Karpas-422 (cell line): ENCODE results near the gene GATA2. TPM values are rescaled to one million over a fixed set of nuclear protein-coding genes. Genes with fewer than 3 reads are reported as not detected.

Source experiments
- DNase-seq: peaks from one replicate; pipeline ENCODE4 v3.0.0-alpha.2; 2015
- H2AFZ ChIP-seq: fragments of 200-600 bp; sonication (generic); 2 replicates; pipeline ENCODE4 v1.6.1; 2014; ENCODE audit warnings: antibody characterized with exemption, low read length, mixed read lengths
- H3K27ac ChIP-seq: fragments of 200-600 bp; sonication (generic); 2 replicates; pipeline ENCODE4 v1.5.1; 2014; ENCODE audit warnings: mild to moderate bottlenecking, low read length, moderate library complexity
- H3K27me3 ChIP-seq: fragments of 200-600 bp; sonication (generic); 2 replicates; pipeline ENCODE4 v1.6.1; 2014; ENCODE audit warnings: low read length, mixed read lengths
- H3K36me3 ChIP-seq: fragments of 200-600 bp; sonication (generic); 2 replicates; pipeline ENCODE4 v1.6.1; 2014; ENCODE audit warnings: low read length, mixed read lengths; ENCODE audit not compliant: insufficient read depth
- H3K4me1 ChIP-seq: fragments of 200-600 bp; sonication (generic); 2 replicates; pipeline ENCODE4 v1.6.1; 2014; ENCODE audit warnings: mild to moderate bottlenecking, low read length, mixed read lengths
- H3K4me2 ChIP-seq: fragments of 200-600 bp; sonication (generic); 2 replicates; pipeline ENCODE4 v1.6.1; 2014; ENCODE audit warnings: low read length, low read depth, mild to moderate bottlenecking; ENCODE audit not compliant: poor library complexity, severe bottlenecking
- H3K4me3 ChIP-seq: fragments of 200-600 bp; sonication (generic); 2 replicates; pipeline ENCODE4 v1.5.1; 2014; ENCODE audit warnings: mild to moderate bottlenecking, antibody characterized with exemption, low read length, mixed read lengths
- H3K79me2 ChIP-seq: fragments of 200-600 bp; sonication (generic); 2 replicates; pipeline ENCODE4 v1.6.1; 2014; ENCODE audit warnings: mild to moderate bottlenecking, low read length, mixed read lengths
- H3K9ac ChIP-seq: fragments of 200-600 bp; sonication (generic); 2 replicates; pipeline ENCODE4 v1.6.0; 2014; ENCODE audit warnings: low read length
- H3K9me2 ChIP-seq: fragments of 200-600 bp; sonication (generic), shearing (Covaris generic); replicated peaks from 2 replicates; pipeline ENCODE4 v1.6.0; 2014; ENCODE audit warnings: mild to moderate bottlenecking, low read length, moderate library complexity; ENCODE audit not compliant: insufficient read depth
- H3K9me3 ChIP-seq: fragments of 300-700, 200-600 bp; sonication (generic); 2 replicates; pipeline ENCODE4 v1.6.1; 2014; ENCODE audit warnings: low read length, mixed read lengths
- H4K20me1 ChIP-seq: fragments of 200-600 bp; sonication (generic); 2 replicates; pipeline ENCODE4 v1.6.1; 2014; ENCODE audit warnings: mild to moderate bottlenecking, antibody characterized with exemption, low read length, low read depth; ENCODE audit not compliant: insufficient read depth
- total RNA-seq: library from RNA; depleted of rRNA; stranded (reverse); fragments of >200 nt; shearing (Covaris generic); gene quantifications from 2 replicates; pipeline ENCODE4 v1.2.3, GENCODE V29; 2014; ENCODE audit warnings: low replicate concordance

The GATA2 gene
- total RNA-seq, 1 experiment from 2014 or later, result not detected

DNA sequence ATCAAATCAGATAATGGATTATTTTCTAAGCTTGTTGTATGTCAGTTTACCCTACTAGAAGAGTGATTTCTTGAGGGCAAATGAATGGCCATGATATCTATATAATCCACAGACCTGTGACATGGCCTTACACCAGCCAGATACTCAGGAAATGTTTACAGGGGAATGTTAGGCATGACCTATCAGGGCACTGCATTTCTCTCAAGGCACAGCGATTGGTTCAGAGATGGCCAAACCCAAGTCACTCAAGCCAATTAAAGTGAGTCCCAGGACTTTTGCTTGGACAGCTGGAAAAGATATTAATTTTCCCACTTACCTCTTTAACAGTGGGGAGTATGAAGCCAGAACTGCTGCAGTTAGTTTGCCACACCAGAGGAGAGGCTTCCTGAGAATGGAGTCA is 28.7 kb upstream of the GATA2 start:
- H3K9me3 ChIP-seq, result no peaks in the 10 kb centered on the region
- H3K4me2 ChIP-seq, result no peak overlapping the region
- DNase-seq, result no peak
- H3K79me2 ChIP-seq, result no peaks in the 10 kb centered on the region
- no peaks in the 10 kb centered on the region for H3K4me1 ChIP-seq
- H3K36me3 ChIP-seq, result no peaks in the 10 kb centered on the region
- no peak overlapping the region for H3K9ac ChIP-seq
- H2AFZ ChIP-seq, result no peak overlapping the region
- no peaks in the 10 kb centered on the region for H4K20me1 ChIP-seq
- H3K9me2 ChIP-seq, result no peaks in the 10 kb centered on the region
- H3K27ac ChIP-seq, result no peak overlapping the region
- H3K27me3 ChIP-seq, result no peaks in the 10 kb centered on the region
- no peak overlapping the region for H3K4me3 ChIP-seq

DNA sequence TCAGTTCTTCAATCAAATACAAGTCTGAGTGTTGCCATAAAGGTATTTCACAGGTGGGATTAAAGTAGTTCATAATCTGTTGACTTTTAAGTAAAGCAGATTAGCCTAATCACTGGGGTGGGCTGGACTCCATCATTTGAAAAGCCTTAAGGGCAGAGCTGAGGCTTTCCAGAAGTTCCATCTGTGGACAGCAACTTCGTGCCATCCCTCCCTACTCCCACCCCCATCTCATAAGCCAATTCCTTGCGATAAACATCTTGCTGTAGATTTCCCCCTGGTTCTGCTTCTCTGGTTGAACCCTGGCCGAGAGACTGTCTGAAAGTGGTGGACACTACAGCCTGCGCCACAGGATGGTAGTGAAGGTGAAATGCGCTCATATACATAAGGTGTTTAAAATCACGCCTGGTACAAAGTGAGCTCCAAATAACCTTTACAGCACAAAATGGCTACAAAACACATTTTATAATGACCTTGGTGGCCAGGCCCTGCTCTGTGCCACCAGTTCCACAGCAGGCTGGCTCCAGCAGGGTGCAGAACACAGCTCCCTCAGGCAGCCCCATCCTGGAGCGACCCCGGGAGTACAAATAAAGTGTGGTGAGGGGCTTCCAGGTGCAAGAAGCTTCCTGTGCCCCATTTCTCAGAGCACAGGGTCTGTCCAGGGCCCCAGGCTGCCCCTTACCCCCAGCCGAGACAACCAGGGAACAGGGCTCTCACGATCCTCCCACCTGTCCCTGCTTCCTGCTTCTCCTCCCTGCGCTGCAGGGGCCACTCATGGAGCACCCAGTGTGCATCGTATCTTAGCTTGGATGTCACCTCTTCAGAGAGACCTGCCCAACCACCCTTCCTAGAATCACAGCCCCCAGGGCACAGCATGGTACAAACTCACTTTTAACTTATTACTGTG is 25.8 kb upstream of the GATA2 start:
- no peaks in the 10 kb centered on the region for H3K4me1 ChIP-seq
- H3K27me3 ChIP-seq, result no peaks in the 10 kb centered on the region
- DNase-seq, result no peak
- H3K36me3 ChIP-seq, result no peaks in the 10 kb centered on the region
- H3K9me3 ChIP-seq, result no peaks in the 10 kb centered on the region
- no peaks in the 10 kb centered on the region for H3K79me2 ChIP-seq
- H4K20me1 ChIP-seq, result no peaks in the 10 kb centered on the region
- no peak overlapping the region for H2AFZ ChIP-seq
- no peak overlapping the region for H3K27ac ChIP-seq
- H3K4me3 ChIP-seq, result no peak overlapping the region
- no peak overlapping the region for H3K9ac ChIP-seq
- H3K9me2 ChIP-seq, result no peaks in the 10 kb centered on the region
- H3K4me2 ChIP-seq, result no peak overlapping the region

GRCh38 chr3:128517648-128518047 is 24.6 kb upstream of the GATA2 start:
- Histone ChIP-seq H4K20me1 (no peaks in the 10 kb centered on the region), H3K27me3 (no peaks in the 10 kb centered on the region), H3K9me3 (no peaks in the 10 kb centered on the region), H3K4me1 (no peaks in the 10 kb centered on the region), H3K79me2 (no peaks in the 10 kb centered on the region), H2AFZ (no peak overlapping the region), H3K9me2 (no peaks in the 10 kb centered on the region), H3K4me3 (no peak overlapping the region), H3K4me2 (no peak overlapping the region), H3K9ac (no peak overlapping the region), H3K27ac (no peak overlapping the region), H3K36me3 (no peaks in the 10 kb centered on the region)
- DNase-seq, result no peak

DNA sequence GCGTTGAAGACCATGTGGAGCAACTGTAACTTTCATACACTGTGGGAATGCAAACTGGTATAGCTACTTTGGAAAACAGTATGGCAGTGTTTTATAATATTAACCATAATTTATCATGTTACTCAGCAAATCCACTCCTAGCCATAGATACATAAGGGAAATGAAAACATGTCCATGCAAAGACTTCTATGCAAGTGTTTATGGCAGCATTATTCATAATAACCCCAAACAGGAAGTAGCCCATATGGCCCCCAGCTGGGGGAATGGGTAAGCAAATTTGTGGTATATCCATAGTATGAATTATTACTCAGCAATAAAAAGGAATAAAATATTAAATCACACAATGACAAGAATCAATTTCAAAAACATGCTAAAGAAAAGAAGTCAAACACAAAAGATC is 23.0 kb upstream of the GATA2 start:
- H3K79me2 ChIP-seq, result no peaks in the 10 kb centered on the region
- no peaks in the 10 kb centered on the region for H3K36me3 ChIP-seq
- H3K4me2 ChIP-seq, result no peak overlapping the region
- H3K9ac ChIP-seq, result no peak overlapping the region
- no peak overlapping the region for H2AFZ ChIP-seq
- no peaks in the 10 kb centered on the region for H3K9me3 ChIP-seq
- no peak overlapping the region for H3K27ac ChIP-seq
- H3K4me1 ChIP-seq, result no peaks in the 10 kb centered on the region
- H4K20me1 ChIP-seq, result no peaks in the 10 kb centered on the region
- no peak overlapping the region for H3K4me3 ChIP-seq
- H3K27me3 ChIP-seq, result no peaks in the 10 kb centered on the region
- H3K9me2 ChIP-seq, result no peaks in the 10 kb centered on the region
- DNase-seq, result no peak

GRCh38 chr3:128508852-128509251 is 15.9 kb upstream of the GATA2 start:
- H3K4me1 ChIP-seq, result no peaks in the 10 kb centered on the region

DNA sequence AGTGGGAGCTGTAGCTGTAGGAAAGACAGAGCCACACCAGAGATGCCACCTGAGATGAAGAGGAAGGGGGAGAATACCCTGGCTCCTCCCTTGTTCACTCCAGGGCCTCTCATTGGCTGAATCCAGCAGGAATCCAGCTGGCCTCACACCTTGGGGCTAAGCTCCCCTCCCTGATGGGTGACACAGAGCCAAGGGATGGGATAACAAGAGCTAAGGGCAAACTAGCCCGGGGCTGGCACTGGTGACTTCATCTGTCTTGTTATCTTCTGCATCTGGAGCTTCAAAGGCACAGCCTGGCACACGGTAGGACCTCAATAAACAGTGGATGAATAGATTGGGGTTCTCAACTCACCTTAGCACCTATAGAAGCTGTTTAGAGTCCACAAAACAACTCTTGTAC is 13.8 kb upstream of the GATA2 start:
- H3K4me3 ChIP-seq, result no peak overlapping the region
- no peak overlapping the region for H3K27ac ChIP-seq
- H3K79me2 ChIP-seq, result no peaks in the 10 kb centered on the region
- no peak for DNase-seq
- H3K9ac ChIP-seq, result no peak overlapping the region
- no peaks in the 10 kb centered on the region for H3K9me3 ChIP-seq
- H3K4me2 ChIP-seq, result no peak overlapping the region
- H3K36me3 ChIP-seq, result no peaks in the 10 kb centered on the region
- H4K20me1 ChIP-seq, result no peaks in the 10 kb centered on the region
- no peak overlapping the region for H2AFZ ChIP-seq
- no peaks in the 10 kb centered on the region for H3K9me2 ChIP-seq
- no peaks in the 10 kb centered on the region for H3K27me3 ChIP-seq
- no peaks in the 10 kb centered on the region for H3K4me1 ChIP-seq

More at GRCh38 chr3:128508852-128509251, 15.9 kb upstream of the GATA2 start:
- no peak overlapping the region for H3K4me2 ChIP-seq
- no peaks in the 10 kb centered on the region for H3K79me2 ChIP-seq
- H3K27ac ChIP-seq, result no peak overlapping the region
- no peak overlapping the region for H2AFZ ChIP-seq
- no peaks in the 10 kb centered on the region for H3K36me3 ChIP-seq
- no peaks in the 10 kb centered on the region for H3K9me2 ChIP-seq
- no peaks in the 10 kb centered on the region for H4K20me1 ChIP-seq
- no peak for DNase-seq
- no peaks in the 10 kb centered on the region for H3K27me3 ChIP-seq
- no peak overlapping the region for H3K4me3 ChIP-seq
- no peak overlapping the region for H3K9ac ChIP-seq
- no peaks in the 10 kb centered on the region for H3K9me3 ChIP-seq

- no peak for DNase-seq
- Histone ChIP-seq H3K4me3 (no peak overlapping the region), H3K27me3 (no peaks in the 10 kb centered on the region), H4K20me1 (no peaks in the 10 kb centered on the region), H3K79me2 (no peaks in the 10 kb centered on the region), H3K4me2 (no peak overlapping the region), H3K9me3 (no peaks in the 10 kb centered on the region), H3K27ac (no peak overlapping the region), H3K9me2 (no peaks in the 10 kb centered on the region), H3K4me1 (no peaks in the 10 kb centered on the region), H2AFZ (no peak overlapping the region), H3K36me3 (no peaks in the 10 kb centered on the region), H3K9ac (no peak overlapping the region)
Observed at GRCh38 chr3:128505771-128506170, 12.8 kb upstream of the GATA2 start.

DNA sequence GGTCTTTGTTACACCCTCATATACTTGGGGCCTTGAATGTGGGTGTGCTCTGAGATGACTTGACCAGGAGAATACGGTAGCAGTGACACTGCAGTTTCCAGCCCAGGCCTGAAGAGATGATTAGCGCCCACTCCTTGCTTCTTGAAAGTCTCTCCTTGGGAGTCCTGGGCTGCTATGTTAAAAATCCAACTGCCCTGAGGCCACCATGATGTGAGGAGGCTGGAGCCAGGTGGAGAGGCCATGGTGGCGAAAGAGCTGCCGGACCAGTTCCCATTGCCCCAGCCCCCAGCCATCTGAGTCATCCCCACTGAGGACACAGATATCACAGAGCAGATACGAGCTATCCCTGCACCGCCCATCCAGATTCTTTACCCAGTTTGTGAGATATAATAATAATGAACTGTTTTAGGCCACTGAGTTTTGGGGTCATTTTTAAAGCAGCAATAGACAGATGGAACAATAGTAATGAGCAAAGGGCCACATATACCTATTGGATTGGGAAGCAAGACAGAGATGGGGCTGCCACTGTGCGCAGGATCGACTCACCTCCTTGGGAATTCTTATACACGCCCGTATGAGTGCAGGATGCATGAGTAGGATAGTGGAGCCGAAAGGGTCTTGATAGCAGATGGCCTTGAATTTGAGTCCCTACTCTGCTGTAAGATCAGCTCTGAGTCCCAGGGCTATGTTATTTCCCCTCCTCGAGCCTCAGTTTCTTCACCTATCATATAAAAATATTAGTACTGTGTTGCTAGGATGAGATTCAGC is 12.1 kb upstream of the GATA2 start:
- Histone ChIP-seq H2AFZ (no peak overlapping the region), H3K9ac (no peak overlapping the region), H3K4me2 (no peak overlapping the region), H3K79me2 (no peaks in the 10 kb centered on the region), H3K9me2 (no peaks in the 10 kb centered on the region), H3K9me3 (no peaks in the 10 kb centered on the region), H3K36me3 (no peaks in the 10 kb centered on the region), H4K20me1 (no peaks in the 10 kb centered on the region), H3K4me1 (no peaks in the 10 kb centered on the region), H3K27me3 (no peaks in the 10 kb centered on the region), H3K27ac (no peak overlapping the region), H3K4me3 (no peak overlapping the region)
- no peak for DNase-seq
